Right lobe of liver (tissue), 6 donors: ENCODE data around the gene KLHL22. TPM values are rescaled to one million over a fixed set of nuclear protein-coding genes. Genes with fewer than 3 reads are reported as not detected.
A peak's percentile ranks its signal among the peaks of the same experiment; 100 is the strongest.
"Not testable (repeated sequence)": the region's sequence is repeated elsewhere in the genome, so short reads cannot be mapped to it uniquely, and the experiment has no call there.

Source experiments
- ATAC-seq, 4 donors: fragments of 200-7000 bp; cut with Tn5 transposase; one replicate each; pipeline ENCODE4 v1.9.1; 2020; ENCODE audit warnings: mild to moderate bottlenecking in 4 of 4, moderate library complexity in 4 of 4
- DNase-seq, 3 donors: peaks; one replicate each; pipeline ENCODE4 v3.0.0-alpha.2; 2020
- H3K27ac ChIP-seq, 3 donors: fragments of 200-600 bp; one replicate each; pipeline ENCODE4 v1.8.0; 2022
- H3K27me3 ChIP-seq, 2 donors: fragments of 200-600 bp; one replicate each; pipeline ENCODE4 v1.8.0; 2022
- H3K36me3 ChIP-seq, 4 donors: fragments of 200-600 bp; sonication (generic) in 1 of 4; one replicate each; pipeline versions ENCODE4 v1.5.1 to v1.8.0; 2017 to 2022; ENCODE audit warnings: control low read depth in 1 of 4
- H3K4me1 ChIP-seq, 4 donors: fragments of 200-600 bp; sonication (generic) in 1 of 4; one replicate each; pipeline versions ENCODE4 v1.5.1 to v1.8.0; 2017 to 2022; ENCODE audit warnings: control low read depth in 1 of 4
- H3K4me3 ChIP-seq, 3 donors: fragments of 200-600 bp; one replicate each; pipeline ENCODE4 v1.8.0; 2022
- H3K9me3 ChIP-seq, 4 donors: fragments of 200-600 bp; sonication (generic) in 1 of 4; one replicate each; pipeline versions ENCODE4 v1.5.1 to v1.8.0; 2017 to 2022; ENCODE audit warnings: control low read depth in 1 of 4
- CTCF ChIP-seq, 4 donors: fragments of 200-600 bp in 3 of 4; fragments of 450-650 bp in 1 of 4; IDR thresholded peaks; one replicate each; pipeline versions ENCODE4 v1.5.1 to v1.8.0; 2016 to 2022; ENCODE audit warnings: antibody characterized with exemption in 4 of 4, mild to moderate bottlenecking in 2 of 4
- POLR2A ChIP-seq: fragments of 450-650 bp; IDR thresholded peaks from one replicate; pipeline ENCODE4 v1.6.1; 2017; ENCODE audit warnings: antibody characterized with exemption, mild to moderate bottlenecking
- WGBS: methylation state at CpG from one replicate; pipeline ENCODE4 v1.1.6; 2018; ENCODE audit warnings: low coverage, low lambda C conversion rate; ENCODE audit not compliant: insufficient coverage; ENCODE audit errors: missing lambda C conversion rate; 5-methylcytosine and 5-hydroxymethylcytosine counted together
- intact Hi-C, 2 donors: fragments of 100-400 bp; cut with DNase I; formaldehyde crosslinking; loops; one replicate each; pipeline versions ENCODE4 v1.11.2 to v1.14.1; 2022
- total RNA-seq, 6 experiments: library from RNA; depleted of rRNA in 2 of 6; stranded (reverse); fragments of >200 nt in 2 of 6; fragmentation: NEBNext Ultra II Directional in 3 of 6; extraction: Animal tissue kit (Norgen Biotek cat#: 25700) in 3 of 6; gene quantifications; one replicate each; pipeline versions ENCODE4 v1.1.0 to v1.2.4, GENCODE V29; 2016 to 2023
- donor health status: DM: no; HTN: yes; CAD: no.
- donor health status: DM: no; HTN: no; CAD: no.
- donor health status: DM: no; HTN: no; CAD: no.
- donor health status: DM: no; HTN: yes; CAD: no.
- donor health status: DM: no; HTN: yes; CAD: no.

Gene KLHL22
- total RNA-seq, 6 experiments from 2014 or later: 9.0 to 14.2 (median 10.2) TPM

GRCh38 chr22:20455709-20456063 is 39.9 kb downstream of the KLHL22 start:
- Histone ChIP-seq H3K4me3 (no peak overlapping the region), H3K9me3 (no peaks in the 10 kb centered on the region), H3K27ac (no peak overlapping the region), H3K36me3 (peaks cover 0 to 8% (median 2%) of the 10 kb centered on the region in 4 donors), H3K27me3 (no peaks in the 10 kb centered on the region), H3K4me1 (no peaks in the 10 kb centered on the region)
- TF ChIP-seq POLR2A (no peak), CTCF (IDR thresholded peaks at IDR 0.05) (no peak)
- ATAC-seq (no peak), DNase-seq (no peak)
- 98% methylated on average over 6 of the region's 8 CpGs for WGBS
- intact Hi-C loops: loop anchor here (5.0 kb wide), 2 partner anchors 33 to 38 kb away; no protein-coding TSS in a partner anchor

GRCh38 chr22:20453222-20453621 is 42.4 kb downstream of the KLHL22 start:
- no peak for TF ChIP-seq CTCF (IDR thresholded peaks at IDR 0.05)
- no peak for TF ChIP-seq POLR2A
- ATAC-seq: no peak
- intact Hi-C loops: no loop called here
- Histone ChIP-seq H3K4me3 (no peak overlapping the region), H3K9me3 (no peaks in the 10 kb centered on the region), H3K27me3 (no peaks in the 10 kb centered on the region), H3K27ac (no peak overlapping the region), H3K4me1 (no peaks in the 10 kb centered on the region), H3K36me3 (peaks cover 0 to 8% (median 2%) of the 10 kb centered on the region in 4 donors)
- 100% methylated on average over 3 of the region's 3 CpGs for WGBS
- no peak for DNase-seq

GRCh38 chr22:20451920-20452319 is 43.7 kb downstream of the KLHL22 start:
- DNase-seq: no peak
- H3K27me3 ChIP-seq: no peaks in the 10 kb centered on the region
- H3K4me3 ChIP-seq: no peak overlapping the region
- no peaks in the 10 kb centered on the region for H3K4me1 ChIP-seq
- H3K36me3 ChIP-seq: no peaks in the 10 kb centered on the region
- no peak overlapping the region for H3K27ac ChIP-seq
- no peaks in the 10 kb centered on the region for H3K9me3 ChIP-seq
- intact Hi-C loops: no loop called here
- no peak for TF ChIP-seq POLR2A
- TF ChIP-seq CTCF (IDR thresholded peaks at IDR 0.05): no peak
- WGBS: 93% methylated on average over 2 of the region's 2 CpGs
- ATAC-seq: no peak

GRCh38 chr22:20451129-20451778 is 44.3 kb downstream of the KLHL22 start:
- H3K4me3 ChIP-seq, H3K27ac ChIP-seq, ATAC-seq, H3K36me3 ChIP-seq, H3K9me3 ChIP-seq, intact Hi-C loops, H3K4me1 ChIP-seq, H3K27me3 ChIP-seq: not testable (repeated sequence)
- peak in 1 of 3 donors; percentile 5 for DNase-seq
- 93% methylated on average over 4 of the region's 15 CpGs for WGBS

DNA sequence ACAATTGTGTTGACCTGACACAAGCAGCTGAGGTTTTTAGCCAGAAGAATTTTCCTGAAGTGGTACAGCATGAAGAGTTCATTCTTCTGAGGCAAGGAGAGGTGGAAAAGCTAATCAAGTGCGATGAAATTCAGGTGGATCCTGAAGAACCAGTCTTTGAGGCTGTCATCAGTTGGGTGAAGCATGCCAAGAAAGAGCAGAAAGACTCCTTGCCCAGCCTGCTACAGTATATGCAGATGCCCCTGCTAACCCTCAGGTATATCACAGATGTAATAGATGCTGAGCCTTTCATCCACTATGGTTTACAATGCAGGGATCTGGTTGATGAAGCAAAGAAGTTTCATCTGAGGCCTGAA is 45.1 kb downstream of the KLHL22 start:
- 90% methylated on average over 1 of the region's 1 CpG for WGBS
- intact Hi-C loops: no loop called here
- no peak for ATAC-seq
- DNase-seq: no peak
- Histone ChIP-seq H3K27me3 (no peaks in the 10 kb centered on the region), H3K4me3 (no peak overlapping the region), H3K27ac (no peak overlapping the region), H3K36me3 (no peaks in the 10 kb centered on the region), H3K9me3 (no peaks in the 10 kb centered on the region), H3K4me1 (no peaks in the 10 kb centered on the region)
- TF ChIP-seq POLR2A (no peak), CTCF (IDR thresholded peaks at IDR 0.05) (no peak)
